ENCODE data around the gene TAC4. TPM values are rescaled to one million over a fixed set of nuclear protein-coding genes. Genes with fewer than 3 reads are reported as not detected.

Gene TAC4
- total and polyA plus RNA-seq, 2 donors, result 0.63 TPM; not detected in 1

GRCh38 chr17:49866019-49866380, 18.1 kb upstream of the TAC4 start:
- 40% methylated on average over 1 of the region's 1 CpG for WGBS
- Histone ChIP-seq H3K27ac (ENCODE audit: low read depth) (no peak overlapping the region), H3K36me3 (ENCODE audit: insufficient read depth) (no peaks in the 10 kb centered on the region), H3K4me3 (ENCODE audit: low read depth, low read length) (no peak overlapping the region), H3K4me1 (ENCODE audit: insufficient read depth) (no peaks in the 10 kb centered on the region)
- no peak for DNase-seq (ENCODE audit: extremely low spot score)

GRCh38 chr17:49862781-49863331, 15.0 kb upstream of the TAC4 start:
- H3K4me3 ChIP-seq (ENCODE audit: low read depth, low read length), result no peak overlapping the region
- DNase-seq (ENCODE audit: extremely low spot score), result no peak
- H3K27ac ChIP-seq (ENCODE audit: low read depth), result no peak overlapping the region
- H3K4me1 ChIP-seq (ENCODE audit: insufficient read depth), result no peaks in the 10 kb centered on the region
- no peaks in the 10 kb centered on the region for H3K36me3 ChIP-seq (ENCODE audit: insufficient read depth)
- 37% methylated on average over 17 of the region's 17 CpGs for WGBS

GRCh38 chr17:49861150-49861884, 13.4 kb upstream of the TAC4 start:
- Histone ChIP-seq H3K4me3 (ENCODE audit: low read depth, low read length) (no peak overlapping the region), H3K4me1 (ENCODE audit: insufficient read depth) (no peaks in the 10 kb centered on the region), H3K36me3 (ENCODE audit: insufficient read depth) (no peaks in the 10 kb centered on the region), H3K27ac (ENCODE audit: low read depth) (no peak overlapping the region)
- WGBS, result 46% methylated on average over 16 of the region's 16 CpGs
- DNase-seq (ENCODE audit: extremely low spot score), result no peak

- H3K4me3 ChIP-seq (ENCODE audit: low read depth, low read length), result no peak overlapping the region
- 73% methylated on average over 20 of the region's 20 CpGs for WGBS
- H3K4me1 ChIP-seq (ENCODE audit: insufficient read depth), result no peaks in the 10 kb centered on the region
- no peaks in the 10 kb centered on the region for H3K36me3 ChIP-seq (ENCODE audit: insufficient read depth)
- H3K27ac ChIP-seq (ENCODE audit: low read depth), result no peak overlapping the region
- DNase-seq (ENCODE audit: extremely low spot score), result no peak
Measured at GRCh38 chr17:49859991-49860953, 12.4 kb upstream of the TAC4 start.

- 63% methylated on average over 6 of the region's 6 CpGs for WGBS
- Histone ChIP-seq H3K4me1 (ENCODE audit: insufficient read depth) (no peaks in the 10 kb centered on the region), H3K36me3 (ENCODE audit: insufficient read depth) (no peaks in the 10 kb centered on the region), H3K4me3 (ENCODE audit: low read depth, low read length) (no peak overlapping the region), H3K27ac (ENCODE audit: low read depth) (no peak overlapping the region)
- no peak for DNase-seq (ENCODE audit: extremely low spot score)
Measured at GRCh38 chr17:49858796-49859195, 10.9 kb upstream of the TAC4 start.

- Histone ChIP-seq H3K36me3 (ENCODE audit: insufficient read depth) (no peaks in the 10 kb centered on the region), H3K27ac (ENCODE audit: low read depth) (no peak overlapping the region), H3K4me3 (ENCODE audit: low read depth, low read length) (no peak overlapping the region), H3K4me1 (ENCODE audit: insufficient read depth) (no peaks in the 10 kb centered on the region)
- 86% methylated on average over 5 of the region's 5 CpGs for WGBS
- DNase-seq (ENCODE audit: extremely low spot score), result no peak
Measured at GRCh38 chr17:49854126-49854525, 6.3 kb upstream of the TAC4 start.

- no peaks in the 10 kb centered on the region for H3K36me3 ChIP-seq (ENCODE audit: insufficient read depth)
- 73% methylated on average over 10 of the region's 10 CpGs for WGBS
- H3K4me1 ChIP-seq (ENCODE audit: insufficient read depth), result no peaks in the 10 kb centered on the region
- no peak for DNase-seq (ENCODE audit: extremely low spot score)
- H3K27ac ChIP-seq (ENCODE audit: low read depth), result no peak overlapping the region
- no peak overlapping the region for H3K4me3 ChIP-seq (ENCODE audit: low read depth, low read length)
Measured at GRCh38 chr17:49853470-49854015, 5.7 kb upstream of the TAC4 start.

GRCh38 chr17:49851387-49852291, 3.8 kb upstream of the TAC4 start:
- 6% methylated on average over 55 of the region's 55 CpGs for WGBS
- H3K4me1 ChIP-seq (ENCODE audit: insufficient read depth), result no peaks in the 10 kb centered on the region
- H3K27ac ChIP-seq (ENCODE audit: low read depth), result no peak overlapping the region

GRCh38 chr17:49850772-49851386, 3.0 kb upstream of the TAC4 start:
- no peaks in the 10 kb centered on the region for H3K4me1 ChIP-seq (ENCODE audit: insufficient read depth)
- no peak for DNase-seq (ENCODE audit: extremely low spot score)
- 2% methylated on average over 61 of the region's 61 CpGs for WGBS
- H3K36me3 ChIP-seq (ENCODE audit: insufficient read depth), result peaks cover 1% of the 10 kb centered on the region
- H3K4me3 ChIP-seq (ENCODE audit: low read depth, low read length), result peak overlapping the region; percentile 75
- H3K27ac ChIP-seq (ENCODE audit: low read depth), result no peak overlapping the region

More at GRCh38 chr17:49851387-49852291, 3.8 kb upstream of the TAC4 start:
- Histone ChIP-seq H3K4me3 (ENCODE audit: low read depth, low read length) (peak overlapping the region; percentile 75), H3K36me3 (ENCODE audit: insufficient read depth) (no peaks in the 10 kb centered on the region)
- DNase-seq (ENCODE audit: extremely low spot score), result no peak

GRCh38 chr17:49850218-49850610, 2.3 kb upstream of the TAC4 start:
- no peak for DNase-seq (ENCODE audit: extremely low spot score)
- no peak overlapping the region for H3K4me3 ChIP-seq (ENCODE audit: low read depth, low read length)
- no peaks in the 10 kb centered on the region for H3K4me1 ChIP-seq (ENCODE audit: insufficient read depth)
- H3K36me3 ChIP-seq (ENCODE audit: insufficient read depth), result peaks cover 1% of the 10 kb centered on the region
- no peak overlapping the region for H3K27ac ChIP-seq (ENCODE audit: low read depth)
- WGBS, result 91% methylated on average over 5 of the region's 5 CpGs

GRCh38 chr17:49848739-49849138, 870 bp upstream of the TAC4 start:
- Histone ChIP-seq H3K4me1 (ENCODE audit: insufficient read depth) (no peaks in the 10 kb centered on the region), H3K36me3 (ENCODE audit: insufficient read depth) (peaks cover 1% of the 10 kb centered on the region), H3K4me3 (ENCODE audit: low read depth, low read length) (no peak overlapping the region), H3K27ac (ENCODE audit: low read depth) (no peak overlapping the region)
- WGBS, result 83% methylated on average over 5 of the region's 5 CpGs
- no peak for DNase-seq (ENCODE audit: extremely low spot score)

- Histone ChIP-seq H3K4me3 (ENCODE audit: low read depth, low read length) (no peak overlapping the region), H3K27ac (ENCODE audit: low read depth) (no peak overlapping the region), H3K4me1 (ENCODE audit: insufficient read depth) (no peaks in the 10 kb centered on the region), H3K36me3 (ENCODE audit: insufficient read depth) (peaks cover 1% of the 10 kb centered on the region)
- 66% methylated on average over 9 of the region's 9 CpGs for WGBS
- no peak for DNase-seq (ENCODE audit: extremely low spot score)
Measured at GRCh38 chr17:49846938-49847712, 744 bp downstream of the TAC4 start.
